Stimulated activated CD8-positive, alpha-beta memory T cell treated with anti-CD3 and anti-CD28 coated beads, Interleukin-4, amount 100 ng/mL, for 4 hours (primary cell): ENCODE data around the gene ASB5.
"Not testable (repeated sequence)": the region's sequence is repeated elsewhere in the genome, so short reads cannot be mapped to it uniquely, and the experiment has no call there.

Experiments
- DNase-seq, 2 donors: peaks; one replicate each; pipeline ENCODE4 v3.0.0-alpha.2; 2020; ENCODE audit warnings: low read depth in 2 of 2, low spot score in 1 of 2

ASB5 gene

DNA sequence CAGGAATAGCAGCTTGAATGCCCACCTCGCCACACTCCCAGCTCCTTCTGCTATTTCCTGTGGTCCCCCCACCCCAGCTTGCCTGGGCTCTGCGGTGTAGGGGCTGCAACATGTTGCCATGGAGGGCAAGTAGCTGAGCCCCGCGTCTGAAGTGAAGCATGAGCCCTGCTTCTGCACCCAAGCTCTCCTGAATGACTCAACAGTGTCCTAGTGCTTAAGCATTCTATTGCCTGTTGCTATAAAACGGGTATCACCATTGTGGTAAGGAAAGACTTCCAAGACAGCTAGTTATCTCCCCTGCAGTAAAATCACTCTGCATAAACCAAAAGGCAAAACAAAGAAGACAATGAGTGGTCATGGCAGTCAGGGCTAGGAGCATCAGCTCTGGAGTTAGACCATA is 42.3 kb downstream of the ASB5 start:
- no peak for DNase-seq

- no peak for DNase-seq
Measured at GRCh38 chr4:176223561-176223960, 45.5 kb downstream of the ASB5 start.

- DNase-seq, result no peak
Measured at GRCh38 chr4:176222149-176222548, 46.9 kb downstream of the ASB5 start.

DNA sequence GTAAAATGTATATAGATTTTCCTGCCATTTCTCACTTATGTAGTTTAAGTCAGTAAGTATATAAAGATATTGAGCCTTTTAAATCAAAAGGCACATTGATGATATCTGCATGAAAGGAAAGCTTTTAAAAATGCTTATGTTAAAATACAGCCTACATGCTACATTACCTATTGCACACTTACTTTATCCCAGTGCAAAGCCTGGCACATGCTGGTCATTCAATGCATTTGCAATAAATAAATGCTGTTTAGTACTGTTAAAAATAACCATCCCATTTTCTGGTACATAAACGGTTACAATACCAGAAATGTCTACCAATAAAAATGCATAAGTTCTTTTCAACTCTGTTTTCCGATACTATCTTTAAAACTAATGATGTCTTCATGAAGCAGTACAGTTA is 51.5 kb downstream of the ASB5 start:
- DNase-seq, result no peak

DNA sequence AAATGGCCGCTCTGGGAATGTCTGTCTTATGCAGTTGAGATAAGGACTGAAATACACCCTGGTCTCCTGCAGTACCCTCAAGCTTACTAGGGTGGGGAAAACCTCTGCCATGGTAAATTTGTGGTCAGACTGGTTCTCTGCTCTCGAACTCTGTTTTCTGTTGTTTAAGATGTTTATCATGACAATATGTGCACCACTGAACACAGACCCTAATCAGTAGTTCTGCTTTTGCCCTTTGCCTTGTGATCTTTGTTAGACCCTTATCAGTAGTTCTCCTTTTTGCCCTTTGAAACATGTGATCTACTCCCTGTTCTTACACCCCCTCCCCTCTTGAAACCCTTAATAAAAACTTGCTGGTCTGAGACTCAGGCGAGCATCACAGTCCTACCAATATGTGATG is 56.7 kb downstream of the ASB5 start:
- not testable (repeated sequence) for DNase-seq

DNA sequence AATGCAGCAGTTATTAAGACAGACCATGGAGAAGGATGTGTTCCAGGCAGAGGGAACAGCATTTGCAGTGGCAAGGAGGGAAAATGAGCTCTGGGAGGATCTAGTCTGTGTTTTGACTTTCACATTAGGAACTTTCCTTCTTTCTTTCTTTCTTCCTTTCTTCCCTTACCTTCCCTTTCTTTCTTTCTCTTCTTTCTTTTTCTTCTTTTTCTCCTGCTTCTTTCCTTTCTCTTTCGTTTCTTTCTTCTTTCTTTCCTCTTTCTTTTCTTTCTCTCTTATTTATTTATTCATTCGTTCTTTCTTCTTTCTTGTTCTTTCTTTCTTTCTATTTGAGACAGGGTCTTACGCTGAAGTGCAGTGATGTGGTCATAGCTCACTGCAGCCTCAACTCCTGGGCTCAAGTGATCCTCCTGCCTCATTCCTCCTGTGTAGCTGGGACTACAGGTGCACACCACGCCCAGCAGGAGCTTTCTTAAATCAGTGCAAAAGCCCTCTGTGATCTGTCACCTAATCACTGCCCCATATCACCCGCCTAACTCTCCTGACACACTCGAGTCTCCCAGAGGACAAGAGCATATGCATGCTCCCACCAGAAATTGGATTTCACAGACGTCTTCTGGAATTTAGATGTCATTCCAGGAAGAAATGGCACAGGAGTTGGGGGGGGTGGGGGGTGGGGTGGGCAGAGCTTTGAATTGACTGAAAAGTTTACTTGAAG is 58.3 kb downstream of the ASB5 start:
- DNase-seq, result no peak

DNA sequence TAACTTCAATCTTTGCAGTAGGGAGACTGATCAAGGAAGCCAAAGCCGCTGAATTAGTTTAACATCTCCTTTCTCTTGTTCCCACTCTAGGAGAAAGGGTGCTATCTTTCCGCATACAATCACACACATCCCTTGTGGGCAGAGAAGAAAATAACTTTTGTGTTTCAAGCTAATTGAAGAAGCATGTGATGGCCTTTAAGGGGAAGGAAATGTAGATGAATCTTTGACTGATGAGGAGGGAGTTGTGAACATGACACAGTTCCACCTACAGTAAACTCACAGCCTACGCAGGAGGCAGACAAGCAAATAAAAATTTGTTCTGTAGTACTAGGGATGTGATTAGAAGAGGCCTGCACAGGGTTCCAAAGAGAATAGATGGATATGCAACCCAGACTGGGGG is 58.9 kb downstream of the ASB5 start:
- no peak for DNase-seq

DNA sequence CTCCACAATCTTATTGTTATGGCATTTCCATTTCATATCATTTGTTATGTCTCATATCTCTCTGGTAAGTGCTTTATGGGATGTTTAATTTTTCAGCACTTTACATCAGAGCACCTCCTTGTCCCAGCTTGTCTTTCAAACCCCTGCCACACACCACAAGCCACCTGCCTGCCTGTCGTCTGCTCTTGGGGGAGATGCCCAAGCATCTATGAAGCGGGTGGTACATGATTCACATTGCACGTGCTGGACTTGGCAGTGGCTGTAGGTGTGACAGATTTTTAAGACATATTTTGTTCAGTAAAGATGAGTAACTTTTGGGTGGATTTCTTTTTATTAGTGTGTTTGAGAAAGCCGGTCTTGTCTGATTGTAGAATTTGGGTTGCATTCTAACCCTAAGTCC is 59.5 kb downstream of the ASB5 start:
- no peak for DNase-seq

DNA sequence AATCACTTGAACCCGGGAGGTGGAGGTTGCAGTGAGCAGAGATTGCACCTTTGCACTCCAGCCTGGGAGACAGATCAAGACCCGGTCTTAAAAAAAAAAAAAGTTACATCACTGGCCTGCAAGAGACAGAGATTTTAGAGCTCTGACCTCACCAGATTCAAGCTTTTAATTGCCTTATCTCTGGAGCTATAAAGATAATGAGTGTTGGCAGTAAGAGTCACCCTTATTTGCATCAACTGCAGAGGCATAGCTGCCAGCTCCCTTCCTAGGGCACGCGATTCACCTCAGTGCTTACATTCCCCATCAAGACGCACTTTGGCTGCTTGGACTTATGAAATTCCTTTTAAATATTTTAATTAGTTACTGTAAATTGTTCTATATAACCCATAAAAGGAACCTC is 61.2 kb downstream of the ASB5 start:
- DNase-seq, result no peak

- no peak for DNase-seq
Measured at GRCh38 chr4:176205299-176205698, 63.7 kb downstream of the ASB5 start.

GRCh38 chr4:176198316-176198903 is 70.6 kb downstream of the ASB5 start:
- DNase-seq, result no peak

- peak; percentile 84 to 86 for DNase-seq
Measured at GRCh38 chr4:176195184-176195978, 73.6 kb downstream of the ASB5 start, which contains the start of gene SPATA4. SPATA4 (minus strand) TSS chr4:176195585; CDS start chr4:176195562, 23 bp downstream.

GRCh38 chr4:176193938-176194337 is 75.1 kb downstream of the ASB5 start:
- DNase-seq, result no peak

DNA sequence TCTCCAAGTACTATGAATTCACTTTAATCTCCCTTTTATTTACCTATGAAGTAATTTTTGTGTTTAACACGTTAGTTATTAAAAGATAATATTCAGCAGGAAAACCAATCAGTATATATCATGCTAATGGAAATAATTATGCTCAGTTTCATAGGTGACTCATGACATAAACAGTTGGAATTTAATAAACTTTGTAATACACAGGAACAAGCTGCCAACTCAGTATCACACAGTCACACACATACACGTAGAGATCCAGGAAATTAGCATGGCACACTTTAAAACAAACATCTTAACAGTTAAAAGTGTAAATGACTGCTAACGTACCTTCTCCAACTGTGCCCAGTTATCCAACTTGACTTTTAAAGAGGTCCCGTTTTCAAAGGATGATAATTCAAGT is 75.9 kb downstream of the ASB5 start:
- DNase-seq, result no peak

GRCh38 chr4:176191974-176192373 is 77.0 kb downstream of the ASB5 start:
- DNase-seq, result no peak

GRCh38 chr4:176189891-176190795 is 78.9 kb downstream of the ASB5 start:
- DNase-seq, result no peak

DNA sequence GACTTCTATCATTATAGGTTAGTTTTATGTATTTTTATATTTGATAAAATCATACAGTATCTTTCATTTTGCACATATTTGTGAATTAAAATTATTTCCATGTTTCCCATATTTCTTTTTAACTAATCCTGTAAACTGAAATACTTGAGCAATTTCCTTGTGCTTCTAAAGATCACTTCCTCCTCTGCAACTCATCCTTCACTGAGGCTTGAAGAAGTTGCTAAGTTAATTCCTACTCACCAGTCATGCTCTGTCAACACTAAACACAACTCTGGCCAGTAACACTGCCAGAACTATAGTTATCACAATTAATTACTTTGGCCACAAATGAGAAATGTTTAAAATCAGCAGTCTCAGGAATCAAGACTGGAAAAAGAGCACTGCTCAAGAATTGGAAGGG is 80.4 kb downstream of the ASB5 start:
- DNase-seq, result no peak

DNA sequence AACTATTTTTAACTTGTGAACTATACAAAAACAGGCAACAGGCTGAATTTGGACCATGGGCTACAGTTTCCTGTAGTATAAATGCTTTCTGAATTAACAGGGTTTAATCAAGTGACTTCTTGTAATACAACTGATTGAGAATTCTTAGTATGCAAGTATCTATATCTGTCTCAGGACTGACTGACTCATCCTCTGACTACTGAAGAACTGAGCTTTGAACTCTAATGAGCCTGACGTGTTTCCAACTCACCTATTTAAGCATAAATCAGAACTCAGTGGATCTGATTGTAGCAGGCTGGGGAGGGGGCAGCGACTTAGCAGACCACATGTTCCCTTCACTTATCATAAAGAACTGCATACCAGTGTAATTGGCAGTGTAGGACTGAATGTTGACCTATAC is 81.4 kb downstream of the ASB5 start:
- no peak for DNase-seq

GRCh38 chr4:176186671-176187395 is 82.2 kb downstream of the ASB5 start:
- no peak for DNase-seq

DNA sequence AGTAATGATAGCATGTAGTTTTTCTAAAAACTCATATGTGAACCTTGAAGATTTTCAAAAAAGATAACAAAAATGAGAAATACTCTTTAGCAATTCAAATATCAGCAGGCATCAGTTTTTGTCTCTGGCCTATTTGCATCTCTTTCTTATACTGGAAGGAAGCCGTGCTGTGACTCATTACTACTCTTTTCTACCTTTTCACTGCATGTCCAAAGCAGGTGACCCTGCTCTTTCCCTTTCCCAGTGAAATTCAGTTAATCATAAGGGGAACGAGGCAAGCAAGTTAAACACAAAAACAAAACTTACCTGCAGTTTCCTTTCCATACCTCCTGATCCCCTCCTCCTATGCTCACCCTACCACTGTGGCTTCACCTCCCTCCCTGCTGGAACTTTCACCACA is 83.0 kb downstream of the ASB5 start:
- no peak for DNase-seq

- no peak for DNase-seq
Measured at GRCh38 chr4:176185051-176185450, 84.0 kb downstream of the ASB5 start.
